ENCODE data around the gene SRRT.

DNA sequence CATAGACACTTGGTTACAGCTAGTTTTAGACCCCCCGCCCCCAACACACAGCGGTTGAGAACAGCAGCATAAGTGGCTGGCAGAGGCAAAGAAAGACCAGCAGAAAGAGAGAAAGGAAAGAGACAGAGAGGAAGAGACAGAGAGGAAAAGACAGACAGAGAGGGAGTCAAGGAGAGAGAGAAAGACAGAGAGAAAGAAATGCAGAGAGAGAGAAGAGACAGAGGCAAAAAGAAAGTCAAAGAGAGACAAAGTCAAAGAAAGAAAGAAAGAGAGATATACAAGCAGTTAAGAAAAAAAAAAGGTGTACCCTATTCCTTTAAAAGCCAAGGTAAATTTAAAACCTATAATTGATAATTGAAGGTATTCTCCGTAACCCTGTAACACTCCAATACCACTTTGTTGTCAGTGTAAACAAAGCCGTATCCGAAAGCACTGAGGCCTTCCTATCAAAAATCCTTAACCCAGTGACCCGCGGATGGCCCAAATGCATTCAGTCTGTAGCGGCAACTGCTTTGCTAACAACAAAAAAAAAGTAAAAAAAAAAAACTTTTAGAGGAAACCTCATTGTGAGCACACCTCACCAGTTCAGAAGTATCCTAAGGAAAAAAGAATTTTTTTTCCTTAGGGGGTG, 34.3 kb upstream of the SRRT start:
- TF ChIP-seq POLR2A (IDR thresholded peaks at IDR 0.05) = no peak
- TF ChIP-seq, protein P1, sequence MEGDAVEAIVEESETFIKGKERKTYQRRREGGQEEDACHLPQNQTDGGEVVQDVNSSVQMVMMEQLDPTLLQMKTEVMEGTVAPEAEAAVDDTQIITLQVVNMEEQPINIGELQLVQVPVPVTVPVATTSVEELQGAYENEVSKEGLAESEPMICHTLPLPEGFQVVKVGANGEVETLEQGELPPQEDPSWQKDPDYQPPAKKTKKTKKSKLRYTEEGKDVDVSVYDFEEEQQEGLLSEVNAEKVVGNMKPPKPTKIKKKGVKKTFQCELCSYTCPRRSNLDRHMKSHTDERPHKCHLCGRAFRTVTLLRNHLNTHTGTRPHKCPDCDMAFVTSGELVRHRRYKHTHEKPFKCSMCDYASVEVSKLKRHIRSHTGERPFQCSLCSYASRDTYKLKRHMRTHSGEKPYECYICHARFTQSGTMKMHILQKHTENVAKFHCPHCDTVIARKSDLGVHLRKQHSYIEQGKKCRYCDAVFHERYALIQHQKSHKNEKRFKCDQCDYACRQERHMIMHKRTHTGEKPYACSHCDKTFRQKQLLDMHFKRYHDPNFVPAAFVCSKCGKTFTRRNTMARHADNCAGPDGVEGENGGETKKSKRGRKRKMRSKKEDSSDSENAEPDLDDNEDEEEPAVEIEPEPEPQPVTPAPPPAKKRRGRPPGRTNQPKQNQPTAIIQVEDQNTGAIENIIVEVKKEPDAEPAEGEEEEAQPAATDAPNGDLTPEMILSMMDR (IDR thresholded peaks at IDR 0.05) = no peak

Measured in prostate gland (tissue), 2 donors.